Measurements from ENCODE around the gene SMIM15. TPM values are rescaled to one million over a fixed set of nuclear protein-coding genes. Genes with fewer than 3 reads are reported as not detected.

Gene SMIM15
- total and polyA plus RNA-seq, 2 of the 13 experiments (the other 11 are each of a cell fraction or from before 2014, with no cell fraction given): 12.7 to 58.2 TPM

DNA sequence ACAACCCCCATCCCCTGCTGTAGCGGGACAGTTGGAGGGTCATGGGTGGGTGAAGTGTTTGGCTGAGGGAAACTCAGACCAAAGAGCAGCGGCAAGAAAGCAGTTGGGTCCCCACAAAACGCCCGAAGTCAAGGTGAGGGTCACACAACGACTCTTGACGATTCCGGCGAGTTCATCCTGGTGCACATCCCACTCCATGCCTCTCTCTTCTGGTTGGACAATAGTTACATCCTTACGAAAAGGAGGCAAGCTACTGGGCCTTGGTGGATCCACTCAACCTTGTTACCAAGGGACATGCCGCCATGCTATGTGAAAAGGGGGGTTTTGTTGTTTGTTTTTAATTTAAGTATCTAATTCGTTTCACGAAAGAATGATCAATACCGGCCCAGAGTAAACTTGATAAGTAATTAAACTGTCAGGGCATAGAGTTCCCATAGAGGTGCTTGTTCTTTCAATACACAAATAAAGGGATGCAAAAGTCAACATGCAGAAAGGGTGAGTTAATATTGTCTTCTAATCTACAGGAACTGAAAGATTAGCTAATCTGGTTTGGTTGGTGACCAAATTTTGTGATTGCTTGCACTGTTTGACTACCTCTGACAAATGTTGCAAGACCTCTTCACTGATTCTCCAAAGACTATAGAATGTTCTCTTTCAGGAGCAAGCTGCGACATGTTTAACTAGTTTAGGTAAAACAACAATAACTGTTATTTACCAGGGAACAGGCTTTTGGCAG, 732 bp upstream of the SMIM15 start (continued):
- TF ChIP-seq ZNF44 (CRISPR knock-in tag; IDR thresholded peaks at IDR 0.05) (no peak), HNRNPLL (IDR thresholded peaks at IDR 0.05; ENCODE audit: low read depth, low read length, poor library complexity, severe bottlenecking) (no peak), TAF1 (CRISPR knock-in tag; IDR thresholded peaks at IDR 0.05) (no peak), RAD21 (CRISPR knock-in tag; IDR thresholded peaks at IDR 0.05) (0 out of 2 replicates have a peak, but pooled peaks have one; percentile 5), ZNF737 (CRISPR knock-in tag; IDR thresholded peaks at IDR 0.05; ENCODE audit: borderline replicate concordance) (no peak), REL (CRISPR knock-in tag; conservative IDR thresholded peaks at IDR 0.05) (no peak), NCOA5 (CRISPR knock-in tag; IDR thresholded peaks at IDR 0.05) (no peak), MZF1 (CRISPR knock-in tag; IDR thresholded peaks at IDR 0.05; ENCODE audit: borderline replicate concordance) (0 out of 2 replicates have a peak, but pooled peaks have one; percentile 14), HNF4A (CRISPR knock-in tag; IDR thresholded peaks at IDR 0.05) (0 out of 2 replicates have a peak, but pooled peaks have one; percentile 1), FOXJ3 (CRISPR knock-in tag; IDR thresholded peaks at IDR 0.05; ENCODE audit: borderline replicate concordance) (0 out of 2 replicates have a peak, but pooled peaks have one; percentile 24), TFDP1 (CRISPR knock-in tag; IDR thresholded peaks at IDR 0.05; ENCODE audit: borderline replicate concordance) (no peak), ZFP36 (IDR thresholded peaks at IDR 0.05; ENCODE audit: borderline replicate concordance, low read depth, low read length, partially characterized antibody) (no peak), ZBTB7B (CRISPR knock-in tag; IDR thresholded peaks at IDR 0.05) (no peak), ZNF337 (CRISPR knock-in tag; IDR thresholded peaks at IDR 0.05; ENCODE audit: borderline replicate concordance, low read depth) (no peak), NFKBIZ (CRISPR knock-in tag; IDR thresholded peaks at IDR 0.05) (no peak), ZNF792 (CRISPR knock-in tag; IDR thresholded peaks at IDR 0.05) (0 out of 2 replicates have a peak, but pooled peaks have one; percentile 18), ZNF547 (CRISPR knock-in tag; IDR thresholded peaks at IDR 0.05) (no peak), SALL1 (CRISPR knock-in tag; IDR thresholded peaks at IDR 0.05) (no peak; the same call in 1 of the 2 replicates), UBTF (CRISPR knock-in tag; IDR thresholded peaks at IDR 0.05) (0 out of 2 replicates have a peak, but pooled peaks have one; percentile 11), ZNF138 (CRISPR knock-in tag; IDR thresholded peaks at IDR 0.05; ENCODE audit: low read depth) (0 out of 2 replicates have a peak, but pooled peaks have one; percentile 1), ZBTB14 (CRISPR knock-in tag; IDR thresholded peaks at IDR 0.05) (no peak; the same call in 1 of the 2 replicates), ONECUT2 (CRISPR knock-in tag; IDR thresholded peaks at IDR 0.05) (no peak), PRMT3 (CRISPR knock-in tag; IDR thresholded peaks at IDR 0.05; ENCODE audit: borderline replicate concordance, low read depth) (peak; percentile 23; the same call in 1 of the 2 replicates)
- TF ChIP-seq, protein P1, sequence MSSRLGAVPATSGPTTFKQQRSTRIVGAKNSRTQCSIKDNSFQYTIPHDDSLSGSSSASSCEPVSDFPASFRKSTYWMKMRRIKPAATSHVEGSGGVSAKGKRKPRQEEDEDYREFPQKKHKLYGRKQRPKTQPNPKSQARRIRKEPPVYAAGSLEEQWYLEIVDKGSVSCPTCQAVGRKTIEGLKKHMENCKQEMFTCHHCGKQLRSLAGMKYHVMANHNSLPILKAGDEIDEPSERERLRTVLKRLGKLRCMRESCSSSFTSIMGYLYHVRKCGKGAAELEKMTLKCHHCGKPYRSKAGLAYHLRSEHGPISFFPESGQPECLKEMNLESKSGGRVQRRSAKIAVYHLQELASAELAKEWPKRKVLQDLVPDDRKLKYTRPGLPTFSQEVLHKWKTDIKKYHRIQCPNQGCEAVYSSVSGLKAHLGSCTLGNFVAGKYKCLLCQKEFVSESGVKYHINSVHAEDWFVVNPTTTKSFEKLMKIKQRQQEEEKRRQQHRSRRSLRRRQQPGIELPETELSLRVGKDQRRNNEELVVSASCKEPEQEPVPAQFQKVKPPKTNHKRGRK (CRISPR knock-in tag; IDR thresholded peaks at IDR 0.05): 0 out of 2 replicates have a peak, but pooled peaks have one; percentile 30
